MCF 10A (cell line): ENCODE data around the gene PLEKHA7. TPM values are rescaled to one million over a fixed set of nuclear protein-coding genes. Genes with fewer than 3 reads are reported as not detected.

Experiments
- BruUV-seq: library from RNA; stranded (reverse); fragments of 400-500 nt; replicated peaks from 2 replicates; lab custom pipeline; 2021; lab: Mats Ljungman, UMichigan
- CTCF ChIA-PET: fragments of 300-600 bp; sonication (Branson Sonifier 250); formaldehyde crosslinking; extraction: SDS; loops from one replicate; lab custom pipeline; 2021; ENCODE audit warnings: antibody characterized with exemption, inconsistent platforms; lab: Yijun Ruan, JAX
- POLR2A ChIA-PET: fragments of 300-600, 350-650 bp; sonication (Branson Sonifier 250); formaldehyde crosslinking; extraction: SDS; loops from one replicate; lab custom pipeline; 2020; ENCODE audit warnings: antibody characterized with exemption, inconsistent platforms; lab: Yijun Ruan, JAX
- DNase-seq: peaks from one replicate; pipeline ENCODE4 v3.0.0-alpha.2; 2018; ENCODE audit not compliant: unreplicated experiment
- H3K27ac Mint-ChIP-seq: one replicate; pipeline ENCODE4 v1.8.0; 2022; ENCODE audit warnings: mild to moderate bottlenecking, low read depth, mixed read lengths; ENCODE audit not compliant: unreplicated experiment
- H3K27me3 Mint-ChIP-seq: one replicate; pipeline ENCODE4 v1.8.0; 2022; ENCODE audit warnings: mixed read lengths; ENCODE audit not compliant: insufficient read depth, unreplicated experiment
- H3K36me3 Mint-ChIP-seq: one replicate; pipeline ENCODE4 v1.8.0; 2022; ENCODE audit warnings: mild to moderate bottlenecking, moderate library complexity, mixed read lengths; ENCODE audit not compliant: insufficient read depth, unreplicated experiment
- H3K4me1 Mint-ChIP-seq: one replicate; pipeline ENCODE4 v1.8.0; 2022; ENCODE audit warnings: mixed read lengths; ENCODE audit not compliant: insufficient read depth, unreplicated experiment
- H3K4me3 Mint-ChIP-seq: one replicate; pipeline ENCODE4 v1.8.0; 2022; ENCODE audit warnings: mild to moderate bottlenecking, moderate library complexity, mixed read lengths; ENCODE audit not compliant: unreplicated experiment
- H3K9me3 Mint-ChIP-seq: one replicate; pipeline ENCODE4 v1.8.0; 2022; ENCODE audit warnings: mixed read lengths; ENCODE audit not compliant: unreplicated experiment
- CTCF ChIP-seq: fragments of 200-600 bp; IDR thresholded peaks from one replicate; pipeline ENCODE4 v1.8.0; 2022; ENCODE audit warnings: antibody characterized with exemption, mild to moderate bottlenecking; ENCODE audit not compliant: unreplicated experiment
- intact Hi-C: fragments of 100-400 bp; cut with micrococcal nuclease; formaldehyde crosslinking; loops from 2 replicates; pipeline ENCODE4 v1.14.1; 2022
- total RNA-seq: library from RNA; stranded (reverse); gene quantifications from 2 replicates; pipeline ENCODE4 v1.2.3, GENCODE V29; 2022

PLEKHA7 gene
- total RNA-seq, 1 experiment from 2014 or later: 2.8 TPM

- H3K4me1 Mint-ChIP-seq: peaks cover 11% of the 10 kb centered on the region
- no TSS peak for BruUV-seq
- intact Hi-C loops: no loop called here
- H3K27me3 Mint-ChIP-seq: no peaks in the 10 kb centered on the region
- ChIA-PET POLR2A (no interaction called here), CTCF (interaction anchor here (0.9 kb wide), 1 partner anchor 166 kb away, joined by 3 read pairs; no protein-coding TSS in a partner anchor)
- DNase-seq: no peak
- H3K36me3 Mint-ChIP-seq: peaks cover 6% of the 10 kb centered on the region
- no peak overlapping the region for H3K27ac Mint-ChIP-seq
- no peak for TF ChIP-seq CTCF
- no peaks in the 10 kb centered on the region for H3K9me3 Mint-ChIP-seq
- H3K4me3 Mint-ChIP-seq: no peak overlapping the region
These were observed 116.6 kb downstream of the PLEKHA7 start for GRCh38 chr11:16897470-16898061.

GRCh38 chr11:16896729-16897469 lies 117.3 kb downstream of the PLEKHA7 start:
- peaks cover 9% of the 10 kb centered on the region for H3K4me1 Mint-ChIP-seq
- intact Hi-C loops: no loop called here
- ChIA-PET CTCF (interaction anchor here (0.9 kb wide), 1 partner anchor 167 kb away, joined by 3 read pairs; no protein-coding TSS in a partner anchor), POLR2A (no interaction called here)
- BruUV-seq: no TSS peak
- peaks cover 2% of the 10 kb centered on the region for H3K36me3 Mint-ChIP-seq
- H3K9me3 Mint-ChIP-seq: no peaks in the 10 kb centered on the region
- no peaks in the 10 kb centered on the region for H3K27me3 Mint-ChIP-seq
- no peak for TF ChIP-seq CTCF
- no peak for DNase-seq
- H3K4me3 Mint-ChIP-seq: no peak overlapping the region
- no peak overlapping the region for H3K27ac Mint-ChIP-seq

GRCh38 chr11:16895306-16895705 lies 118.9 kb downstream of the PLEKHA7 start:
- no peak overlapping the region for H3K4me3 Mint-ChIP-seq
- no TSS peak for BruUV-seq
- TF ChIP-seq CTCF: no peak
- H3K27me3 Mint-ChIP-seq: no peaks in the 10 kb centered on the region
- H3K9me3 Mint-ChIP-seq: no peaks in the 10 kb centered on the region
- no peak for DNase-seq
- H3K36me3 Mint-ChIP-seq: no peaks in the 10 kb centered on the region
- intact Hi-C loops: no loop called here
- H3K4me1 Mint-ChIP-seq: peaks cover 16% of the 10 kb centered on the region
- POLR2A ChIA-PET: interaction anchor here (0.6 kb wide), 1 partner anchor 8 kb away, joined by 3 read pairs; no protein-coding TSS in a partner anchor
- H3K27ac Mint-ChIP-seq: no peak overlapping the region
- CTCF ChIA-PET: interaction anchor here (0.6 to 0.9 kb wide), 2 partner anchors 12 to 1822 kb away, joined by 3 to 5 read pairs; partner anchors contain the start of gene CALCB

GRCh38 chr11:16893456-16894066 lies 120.7 kb downstream of the PLEKHA7 start:
- BruUV-seq: no TSS peak
- no peak for DNase-seq
- no peak overlapping the region for H3K27ac Mint-ChIP-seq

More at GRCh38 chr11:16893456-16894066, 120.7 kb downstream of the PLEKHA7 start:
- Mint-ChIP-seq H3K9me3 (peaks cover 5% of the 10 kb centered on the region), H3K27me3 (no peaks in the 10 kb centered on the region), H3K36me3 (no peaks in the 10 kb centered on the region), H3K4me3 (no peak overlapping the region), H3K4me1 (peaks cover 23% of the 10 kb centered on the region)
- TF ChIP-seq CTCF: no peak
- ChIA-PET POLR2A (interaction anchor here (1.3 kb wide), 1 partner anchor 9 kb away, joined by 5 read pairs; no protein-coding TSS in a partner anchor), CTCF (interaction anchor here (1.0 to 1.2 kb wide), 2 partner anchors 12 to 110 kb away, joined by 4 to 5 read pairs; no protein-coding TSS in a partner anchor)
- intact Hi-C loops: no loop called here
